AG09309 (cell line): ENCODE measurements around the gene MAP2K1.

ENCODE experiments used
- DNase-seq: peaks from one replicate; pipeline ENCODE4 v3.0.0-alpha.2; 2010; ENCODE audit warnings: low read depth
- H3K4me3 ChIP-seq: 2 replicates; pipeline ENCODE4 v1.5.1; 2011; ENCODE audit warnings: mild to moderate bottlenecking, low read depth, low read length, moderate library complexity; ENCODE audit not compliant: control insufficient read depth
- CTCF ChIP-seq: IDR thresholded peaks from 2 replicates; pipeline ENCODE4 v1.5.1; 2011; ENCODE audit warnings: mild to moderate bottlenecking, low read depth, low read length, inconsistent platforms; ENCODE audit not compliant: insufficient read depth, control insufficient read depth; ENCODE audit errors: missing control alignments

The MAP2K1 gene

GRCh38 chr15:66412220-66412619 is 25.5 kb downstream of the MAP2K1 start:
- H3K4me3 ChIP-seq = no peak overlapping the region
- no peak for TF ChIP-seq CTCF
- no peak for DNase-seq

GRCh38 chr15:66413579-66413978 is 26.9 kb downstream of the MAP2K1 start:
- H3K4me3 ChIP-seq = no peak overlapping the region
- no peak for DNase-seq
- no peak for TF ChIP-seq CTCF

GRCh38 chr15:66415360-66415759 is 28.6 kb downstream of the MAP2K1 start:
- H3K4me3 ChIP-seq = no peak overlapping the region
- no peak for TF ChIP-seq CTCF
- no peak for DNase-seq

- no peak for TF ChIP-seq CTCF
- H3K4me3 ChIP-seq = no peak overlapping the region
- DNase-seq = no peak
Measured at GRCh38 chr15:66417736-66418135, 31.0 kb downstream of the MAP2K1 start.

- TF ChIP-seq CTCF = no peak
- no peak for DNase-seq
- no peak overlapping the region for H3K4me3 ChIP-seq
Measured at GRCh38 chr15:66419471-66419870, 32.8 kb downstream of the MAP2K1 start.

GRCh38 chr15:66422347-66422746 is 35.6 kb downstream of the MAP2K1 start:
- TF ChIP-seq CTCF = no peak
- DNase-seq = no peak
- no peak overlapping the region for H3K4me3 ChIP-seq

- H3K4me3 ChIP-seq = no peak overlapping the region
- no peak for TF ChIP-seq CTCF
- no peak for DNase-seq
Measured at GRCh38 chr15:66423149-66423548, 36.4 kb downstream of the MAP2K1 start.
